GM18511 (cell line): ENCODE measurements around the gene SLTM.
"Not testable (repeated sequence)": the region's sequence is repeated elsewhere in the genome, so short reads cannot be mapped to it uniquely, and the experiment has no call there.

Experiments
- ATAC-seq: cut with Tn5 transposase; IDR thresholded peaks from one replicate; pipeline ENCODE4 v1.9.1; 2021; ENCODE audit warnings: mild to moderate bottlenecking, moderate library complexity; ENCODE audit not compliant: unreplicated experiment

The SLTM gene

GRCh38 chr15:58929891-58930416, 3.5 kb downstream of the SLTM start:
- no peak for ATAC-seq

- ATAC-seq: no peak
Measured at GRCh38 chr15:58926823-58927222, 6.7 kb downstream of the SLTM start.

- no peak for ATAC-seq
Measured at GRCh38 chr15:58924327-58924726, 9.2 kb downstream of the SLTM start.

GRCh38 chr15:58923696-58924300, 9.7 kb downstream of the SLTM start:
- no peak for ATAC-seq

GRCh38 chr15:58923284-58923683, 10.2 kb downstream of the SLTM start:
- no peak for ATAC-seq

- ATAC-seq: no peak
Measured at GRCh38 chr15:58921267-58921790, 12.2 kb downstream of the SLTM start.

- not testable (repeated sequence) for ATAC-seq
Measured at GRCh38 chr15:58920447-58920846, 13.0 kb downstream of the SLTM start.

- no peak for ATAC-seq
Measured at GRCh38 chr15:58919232-58919631, 14.2 kb downstream of the SLTM start.

GRCh38 chr15:58918239-58918638, 15.2 kb downstream of the SLTM start:
- ATAC-seq: no peak

- not testable (repeated sequence) for ATAC-seq
Measured at GRCh38 chr15:58917613-58918129, 15.8 kb downstream of the SLTM start.

GRCh38 chr15:58916962-58917361, 16.5 kb downstream of the SLTM start:
- ATAC-seq: no peak

GRCh38 chr15:58910456-58910855, 23.0 kb downstream of the SLTM start:
- no peak for ATAC-seq

- no peak for ATAC-seq
Measured at GRCh38 chr15:58909616-58910015, 23.9 kb downstream of the SLTM start.

- no peak for ATAC-seq
Measured at GRCh38 chr15:58908550-58909309, 24.7 kb downstream of the SLTM start.

GRCh38 chr15:58900631-58901030, 32.8 kb downstream of the SLTM start:
- ATAC-seq: no peak

GRCh38 chr15:58898150-58898680, 35.3 kb downstream of the SLTM start:
- ATAC-seq: no peak

GRCh38 chr15:58889363-58889762, 44.1 kb downstream of the SLTM start:
- ATAC-seq: no peak

GRCh38 chr15:58886921-58887320, 46.6 kb downstream of the SLTM start:
- ATAC-seq: no peak

- ATAC-seq: not testable (repeated sequence)
Measured at GRCh38 chr15:58883926-58884325, 49.6 kb downstream of the SLTM start.

GRCh38 chr15:58882243-58882642, 51.2 kb downstream of the SLTM start:
- no peak for ATAC-seq

GRCh38 chr15:58880320-58880719, 53.2 kb downstream of the SLTM start:
- ATAC-seq: no peak
